ENCODE data around the gene RABGAP1L. TPM values are rescaled to one million over a fixed set of nuclear protein-coding genes. Genes with fewer than 3 reads are reported as not detected.
"Not testable (repeated sequence)": the region's sequence is repeated elsewhere in the genome, so short reads cannot be mapped to it uniquely, and the experiment has no call there.

The RABGAP1L gene
- total RNA-seq, 1 donor, result 28.3 TPM

DNA sequence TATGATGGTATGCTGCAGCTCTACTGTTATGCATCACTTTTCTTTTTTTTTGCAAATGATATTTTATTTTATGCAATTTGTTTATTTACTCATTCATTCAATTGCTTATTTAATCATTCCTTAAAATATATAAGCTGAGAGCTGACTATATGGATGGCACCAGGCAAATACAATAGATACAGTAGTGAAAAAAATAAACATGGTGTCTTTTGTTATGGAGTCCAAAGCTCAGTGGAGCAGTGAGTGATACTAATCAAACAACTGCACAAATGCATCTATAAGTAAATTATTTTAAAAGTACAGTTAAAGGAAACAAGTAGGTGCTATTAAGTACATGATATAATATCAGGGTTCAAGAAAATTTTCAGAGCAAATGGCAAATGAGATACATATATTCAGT is 534.2 kb downstream of the RABGAP1L start:
- DNase-seq (ENCODE audit: low read depth in 2 of 3, low spot score in 2 of 3), result not testable (repeated sequence)

- no peak for DNase-seq (ENCODE audit: low read depth in 2 of 3, low spot score in 2 of 3)
Observed at GRCh38 chr1:174696026-174696821, 536.9 kb downstream of the RABGAP1L start.

- DNase-seq (ENCODE audit: low read depth in 2 of 3, low spot score in 2 of 3), result no peak
Observed at GRCh38 chr1:174700314-174700713, 541.0 kb downstream of the RABGAP1L start.

- no peak for DNase-seq (ENCODE audit: low read depth in 2 of 3, low spot score in 2 of 3)
Observed at GRCh38 chr1:174700775-174701174, 541.5 kb downstream of the RABGAP1L start.

- no peak for DNase-seq (ENCODE audit: low read depth in 2 of 3, low spot score in 2 of 3)
Observed at GRCh38 chr1:174701565-174701964, 542.2 kb downstream of the RABGAP1L start.

GRCh38 chr1:174702011-174702410 is 542.7 kb downstream of the RABGAP1L start:
- no peak for DNase-seq (ENCODE audit: low read depth in 2 of 3, low spot score in 2 of 3)

GRCh38 chr1:174703309-174703708 is 544.0 kb downstream of the RABGAP1L start:
- DNase-seq (ENCODE audit: low read depth in 2 of 3, low spot score in 2 of 3), result no peak

DNA sequence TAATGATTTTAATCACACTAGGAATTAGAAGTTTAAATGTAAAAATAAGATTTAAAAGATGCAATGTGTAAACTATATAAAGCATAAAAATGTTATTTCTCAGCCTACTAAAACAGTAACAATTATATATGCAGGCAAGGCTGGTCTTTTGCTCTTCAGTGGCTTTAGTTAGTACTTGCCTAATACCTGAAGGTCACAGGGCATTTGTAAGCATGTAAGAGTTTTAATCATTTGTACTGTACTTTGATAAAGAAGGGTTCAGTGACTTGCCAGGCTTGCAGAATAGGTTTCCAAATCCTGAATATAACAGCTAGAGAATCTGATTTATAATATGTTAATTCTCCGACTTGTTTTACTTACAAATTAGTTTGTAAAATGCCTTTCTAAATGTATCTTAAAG is 545.0 kb downstream of the RABGAP1L start:
- no peak for DNase-seq (ENCODE audit: low read depth in 2 of 3, low spot score in 2 of 3)

- no peak for DNase-seq (ENCODE audit: low read depth in 2 of 3, low spot score in 2 of 3)
Observed at GRCh38 chr1:174710868-174711845, 551.8 kb downstream of the RABGAP1L start.

GRCh38 chr1:174711848-174712247 is 552.5 kb downstream of the RABGAP1L start:
- not testable (repeated sequence) for DNase-seq (ENCODE audit: low read depth in 2 of 3, low spot score in 2 of 3)

GRCh38 chr1:174712541-174712940 is 553.2 kb downstream of the RABGAP1L start:
- no peak for DNase-seq (ENCODE audit: low read depth in 2 of 3, low spot score in 2 of 3)

- no peak for DNase-seq (ENCODE audit: low read depth in 2 of 3, low spot score in 2 of 3)
Observed at GRCh38 chr1:174713796-174714195, 554.5 kb downstream of the RABGAP1L start.

GRCh38 chr1:174719194-174719593 is 559.9 kb downstream of the RABGAP1L start:
- no peak for DNase-seq (ENCODE audit: low read depth in 2 of 3, low spot score in 2 of 3)

GRCh38 chr1:174720618-174721017 is 561.3 kb downstream of the RABGAP1L start:
- DNase-seq (ENCODE audit: low read depth in 2 of 3, low spot score in 2 of 3), result no peak

DNA sequence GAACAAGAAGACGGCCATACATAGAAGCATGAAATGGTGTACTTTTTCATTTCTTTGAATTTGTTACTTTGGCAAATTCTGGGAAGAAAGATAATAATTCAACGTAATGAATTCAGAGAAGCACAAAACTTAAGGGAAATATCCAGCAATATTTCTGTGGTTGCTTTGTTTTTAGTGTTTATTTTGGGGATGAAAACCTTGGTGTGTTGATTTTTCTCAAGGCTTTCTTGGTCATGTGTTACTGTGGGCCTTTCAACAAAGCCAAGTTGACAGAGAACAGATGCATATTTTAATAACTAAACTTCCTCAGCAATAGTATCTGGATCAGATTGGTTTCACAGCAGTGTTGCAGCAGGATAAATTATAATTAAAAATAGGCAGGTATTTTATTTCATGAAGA is 561.9 kb downstream of the RABGAP1L start:
- DNase-seq (ENCODE audit: low read depth in 2 of 3, low spot score in 2 of 3), result no peak

DNA sequence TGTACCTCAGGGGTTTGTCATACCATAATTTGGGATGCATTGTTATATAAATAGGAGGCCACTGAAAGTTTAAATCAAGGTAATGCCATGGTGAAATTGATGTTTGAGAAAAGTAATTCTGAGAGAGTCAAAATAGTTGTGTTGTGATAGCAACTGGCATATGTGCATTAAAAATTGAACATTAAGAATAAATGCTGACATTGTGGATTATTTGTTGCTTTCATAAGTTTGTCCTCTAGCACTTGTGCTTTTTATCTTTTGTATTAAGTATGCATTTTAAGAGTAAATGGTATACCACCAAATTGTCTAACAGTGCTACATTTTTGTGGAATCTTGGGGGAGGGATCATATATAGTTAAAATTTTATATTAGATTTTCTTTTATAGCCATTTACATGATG is 564.5 kb downstream of the RABGAP1L start:
- no peak for DNase-seq (ENCODE audit: low read depth in 2 of 3, low spot score in 2 of 3)

GRCh38 chr1:174724219-174724618 is 564.9 kb downstream of the RABGAP1L start:
- no peak for DNase-seq (ENCODE audit: low read depth in 2 of 3, low spot score in 2 of 3)

GRCh38 chr1:174726167-174726879 is 567.0 kb downstream of the RABGAP1L start:
- DNase-seq (ENCODE audit: low read depth in 2 of 3, low spot score in 2 of 3), result peak in 1 of 3 donors; percentile 56

DNA sequence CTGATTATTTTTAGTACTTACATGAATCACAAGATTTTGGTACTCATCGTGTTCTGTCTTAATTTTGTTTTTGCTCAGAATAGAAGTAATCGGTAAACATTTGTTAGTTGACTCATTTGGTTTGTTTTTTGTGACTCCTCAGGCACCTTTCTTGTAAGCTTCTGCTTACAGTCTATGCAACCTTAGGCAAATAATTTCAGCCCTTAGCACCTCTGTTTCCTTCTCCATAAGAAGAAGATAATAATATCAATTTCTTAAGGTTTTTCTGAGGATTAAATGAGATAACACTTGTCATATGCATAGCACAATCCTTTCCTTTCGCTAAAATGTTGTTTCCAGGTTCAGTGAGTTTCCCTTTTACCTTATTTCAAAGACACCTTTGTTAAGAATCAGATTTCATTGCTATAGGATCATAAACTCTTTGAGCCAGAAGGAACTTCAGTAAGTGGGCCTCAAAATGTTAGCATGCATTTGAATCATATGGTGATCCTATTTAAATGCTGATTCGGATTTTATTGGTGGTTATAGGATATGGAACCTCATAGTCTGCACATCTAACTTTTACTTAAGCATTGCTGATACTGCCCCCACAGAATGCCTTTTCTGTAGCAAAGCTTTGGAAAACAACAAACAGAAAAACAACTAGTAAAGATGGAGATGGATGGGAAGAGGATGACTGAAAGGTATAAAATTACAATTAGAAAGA is 567.7 kb downstream of the RABGAP1L start:
- DNase-seq (ENCODE audit: low read depth in 2 of 3, low spot score in 2 of 3), result no peak

DNA sequence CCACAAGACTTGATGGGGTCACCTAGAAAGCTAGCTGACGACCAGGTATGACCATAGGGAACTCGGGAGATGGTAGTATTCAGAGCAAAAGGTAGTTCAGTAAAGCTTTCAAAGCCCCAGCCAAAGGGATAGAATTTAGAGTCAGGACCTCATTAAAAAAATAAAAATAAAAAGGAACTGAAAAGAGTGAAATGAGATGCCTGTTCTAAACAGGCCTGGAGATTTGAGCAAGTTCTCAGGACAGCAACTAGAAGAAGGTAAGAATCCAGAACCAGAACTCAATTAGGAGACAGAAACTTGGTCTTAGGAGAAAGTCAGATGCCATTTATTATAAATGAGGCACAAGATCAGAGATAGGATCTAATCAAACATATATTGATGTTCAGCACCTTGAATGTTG is 575.0 kb downstream of the RABGAP1L start:
- DNase-seq (ENCODE audit: low read depth in 2 of 3, low spot score in 2 of 3), result no peak

Measured in hematopoietic multipotent progenitor cell (in vitro differentiated cells).